Occipital lobe (tissue), 3 donors: Measurements from ENCODE around the gene GAGE12H. TPM values are rescaled to one million over a fixed set of nuclear protein-coding genes. Genes with fewer than 3 reads are reported as not detected.
"Not testable (repeated sequence)": the region's sequence is repeated elsewhere in the genome, so short reads cannot be mapped to it uniquely, and the experiment has no call there.

Source experiments
- DNase-seq: peaks from one replicate; lab custom pipeline; 2025; lab: John Stamatoyannopoulos, UW
- small RNA-seq: library from RNA; depleted of rRNA; stranded (forward); fragments of <200 nt; gene quantifications from one replicate; pipeline ENCODE3, GENCODE V24; 2014
- total RNA-seq: library from RNA; depleted of rRNA; stranded (reverse); fragments of >200 nt; gene quantifications from one replicate; pipeline ENCODE4 v1.2.3, GENCODE V29; 2014

The GAGE12H gene, protein sequence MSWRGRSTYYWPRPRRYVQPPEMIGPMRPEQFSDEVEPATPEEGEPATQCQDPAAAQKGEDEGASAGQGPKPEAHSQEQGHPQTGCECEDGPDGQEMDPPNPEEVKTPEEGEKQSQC
- not detected for total RNA-seq

GRCh38 chrX:49579649-49580048 lies at the start of gene GAGE12H:
Gene GAGE12H (plus strand): TSS chrX:49579949. CDS start chrX:49581104, 1,155 bp downstream.
- not testable (repeated sequence) for DNase-seq

DNA sequence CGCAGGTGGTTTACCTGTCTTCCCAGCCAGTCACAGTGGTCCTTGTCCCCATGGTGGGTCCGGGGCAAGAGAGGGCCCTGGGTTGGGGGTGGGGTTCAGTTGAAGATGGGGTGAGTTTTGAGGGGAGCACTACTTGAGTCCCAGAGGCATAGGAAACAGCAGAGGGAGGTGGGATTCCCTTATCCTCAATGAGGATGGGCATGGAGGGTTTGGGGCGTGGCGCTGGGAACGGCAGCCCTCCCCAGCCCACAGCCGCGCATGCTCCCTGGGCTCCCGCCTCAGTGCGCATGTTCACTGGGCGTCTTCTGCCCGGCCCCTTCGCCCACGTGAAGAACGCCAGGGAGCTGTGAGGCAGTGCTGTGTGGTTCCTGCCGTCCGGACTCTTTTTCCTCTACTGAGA lies 47.9 kb upstream of the GAGE12H start, which contains the start of gene GAGE12C:
Gene GAGE12C, plus strand, starts transcription at position 301 of the 400 bp plus-strand sequence. CDS start 1,155 bp downstream, outside the sequence.
- DNase-seq, result not testable (repeated sequence)

DNA sequence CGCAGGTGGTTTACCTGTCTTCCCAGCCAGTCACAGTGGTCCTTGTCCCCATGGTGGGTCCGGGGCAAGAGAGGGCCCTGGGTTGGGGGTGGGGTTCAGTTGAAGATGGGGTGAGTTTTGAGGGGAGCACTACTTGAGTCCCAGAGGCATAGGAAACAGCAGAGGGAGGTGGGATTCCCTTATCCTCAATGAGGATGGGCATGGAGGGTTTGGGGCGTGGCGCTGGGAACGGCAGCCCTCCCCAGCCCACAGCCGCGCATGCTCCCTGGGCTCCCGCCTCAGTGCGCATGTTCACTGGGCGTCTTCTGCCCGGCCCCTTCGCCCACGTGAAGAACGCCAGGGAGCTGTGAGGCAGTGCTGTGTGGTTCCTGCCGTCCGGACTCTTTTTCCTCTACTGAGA lies 38.3 kb upstream of the GAGE12H start, which contains the start of gene GAGE12D:
Gene GAGE12D, plus strand, starts transcription at position 301 of the 400 bp plus-strand sequence. CDS start 1,155 bp downstream, outside the sequence.
- not testable (repeated sequence) for DNase-seq

DNA sequence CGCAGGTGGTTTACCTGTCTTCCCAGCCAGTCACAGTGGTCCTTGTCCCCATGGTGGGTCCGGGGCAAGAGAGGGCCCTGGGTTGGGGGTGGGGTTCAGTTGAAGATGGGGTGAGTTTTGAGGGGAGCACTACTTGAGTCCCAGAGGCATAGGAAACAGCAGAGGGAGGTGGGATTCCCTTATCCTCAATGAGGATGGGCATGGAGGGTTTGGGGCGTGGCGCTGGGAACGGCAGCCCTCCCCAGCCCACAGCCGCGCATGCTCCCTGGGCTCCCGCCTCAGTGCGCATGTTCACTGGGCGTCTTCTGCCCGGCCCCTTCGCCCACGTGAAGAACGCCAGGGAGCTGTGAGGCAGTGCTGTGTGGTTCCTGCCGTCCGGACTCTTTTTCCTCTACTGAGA lies 28.8 kb upstream of the GAGE12H start, which contains the start of gene GAGE12E:
Gene GAGE12E, plus strand, starts transcription at position 301 of the 400 bp plus-strand sequence. CDS start 1,155 bp downstream, outside the sequence.
- not testable (repeated sequence) for DNase-seq

DNA sequence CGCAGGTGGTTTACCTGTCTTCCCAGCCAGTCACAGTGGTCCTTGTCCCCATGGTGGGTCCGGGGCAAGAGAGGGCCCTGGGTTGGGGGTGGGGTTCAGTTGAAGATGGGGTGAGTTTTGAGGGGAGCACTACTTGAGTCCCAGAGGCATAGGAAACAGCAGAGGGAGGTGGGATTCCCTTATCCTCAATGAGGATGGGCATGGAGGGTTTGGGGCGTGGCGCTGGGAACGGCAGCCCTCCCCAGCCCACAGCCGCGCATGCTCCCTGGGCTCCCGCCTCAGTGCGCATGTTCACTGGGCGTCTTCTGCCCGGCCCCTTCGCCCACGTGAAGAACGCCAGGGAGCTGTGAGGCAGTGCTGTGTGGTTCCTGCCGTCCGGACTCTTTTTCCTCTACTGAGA lies 19.2 kb upstream of the GAGE12H start, which contains the start of gene GAGE12F:
Gene GAGE12F, plus strand, starts transcription at position 301 of the 400 bp plus-strand sequence. CDS start 1,155 bp downstream, outside the sequence.
- not testable (repeated sequence) for DNase-seq

DNA sequence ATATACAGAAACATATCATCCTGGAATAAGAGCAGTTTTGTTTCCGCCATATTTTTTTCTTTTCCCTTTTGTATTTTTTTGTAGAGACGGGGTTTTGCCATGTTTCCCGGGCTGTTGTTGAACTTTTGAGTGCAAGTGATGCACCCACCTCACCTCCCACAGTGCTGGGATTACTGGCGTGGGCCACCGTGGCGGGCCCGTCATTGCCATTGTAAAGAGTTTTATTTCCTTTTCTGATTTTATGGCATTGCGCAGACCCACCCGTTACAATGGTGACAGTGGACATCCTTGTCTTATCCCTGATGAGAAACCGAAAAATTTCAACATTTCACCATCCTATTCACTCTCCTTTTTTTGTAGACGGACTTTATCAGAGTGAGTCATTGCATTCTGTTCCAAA lies 11.0 kb upstream of the GAGE12H start:
- not testable (repeated sequence) for DNase-seq

GRCh38 chrX:49569152-49569551 lies 10.6 kb upstream of the GAGE12H start:
- not testable (repeated sequence) for DNase-seq

DNA sequence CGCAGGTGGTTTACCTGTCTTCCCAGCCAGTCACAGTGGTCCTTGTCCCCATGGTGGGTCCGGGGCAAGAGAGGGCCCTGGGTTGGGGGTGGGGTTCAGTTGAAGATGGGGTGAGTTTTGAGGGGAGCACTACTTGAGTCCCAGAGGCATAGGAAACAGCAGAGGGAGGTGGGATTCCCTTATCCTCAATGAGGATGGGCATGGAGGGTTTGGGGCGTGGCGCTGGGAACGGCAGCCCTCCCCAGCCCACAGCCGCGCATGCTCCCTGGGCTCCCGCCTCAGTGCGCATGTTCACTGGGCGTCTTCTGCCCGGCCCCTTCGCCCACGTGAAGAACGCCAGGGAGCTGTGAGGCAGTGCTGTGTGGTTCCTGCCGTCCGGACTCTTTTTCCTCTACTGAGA lies 9.6 kb upstream of the GAGE12H start, which contains the start of gene GAGE12G:
Gene GAGE12G, plus strand, starts transcription at position 301 of the 400 bp plus-strand sequence. CDS start 1,155 bp downstream, outside the sequence.
- DNase-seq, result not testable (repeated sequence)

DNA sequence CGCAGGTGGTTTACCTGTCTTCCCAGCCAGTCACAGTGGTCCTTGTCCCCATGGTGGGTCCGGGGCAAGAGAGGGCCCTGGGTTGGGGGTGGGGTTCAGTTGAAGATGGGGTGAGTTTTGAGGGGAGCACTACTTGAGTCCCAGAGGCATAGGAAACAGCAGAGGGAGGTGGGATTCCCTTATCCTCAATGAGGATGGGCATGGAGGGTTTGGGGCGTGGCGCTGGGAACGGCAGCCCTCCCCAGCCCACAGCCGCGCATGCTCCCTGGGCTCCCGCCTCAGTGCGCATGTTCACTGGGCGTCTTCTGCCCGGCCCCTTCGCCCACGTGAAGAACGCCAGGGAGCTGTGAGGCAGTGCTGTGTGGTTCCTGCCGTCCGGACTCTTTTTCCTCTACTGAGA lies 9.4 kb downstream of the GAGE12H start, which contains the start of gene GAGE2A:
Gene GAGE2A, plus strand, starts transcription at position 301 of the 400 bp plus-strand sequence. CDS start 1,155 bp downstream, outside the sequence.
- not testable (repeated sequence) for DNase-seq

- DNase-seq, result not testable (repeated sequence)
Measured at GRCh38 chrX:49589769-49590478, 10.2 kb downstream of the GAGE12H start.

DNA sequence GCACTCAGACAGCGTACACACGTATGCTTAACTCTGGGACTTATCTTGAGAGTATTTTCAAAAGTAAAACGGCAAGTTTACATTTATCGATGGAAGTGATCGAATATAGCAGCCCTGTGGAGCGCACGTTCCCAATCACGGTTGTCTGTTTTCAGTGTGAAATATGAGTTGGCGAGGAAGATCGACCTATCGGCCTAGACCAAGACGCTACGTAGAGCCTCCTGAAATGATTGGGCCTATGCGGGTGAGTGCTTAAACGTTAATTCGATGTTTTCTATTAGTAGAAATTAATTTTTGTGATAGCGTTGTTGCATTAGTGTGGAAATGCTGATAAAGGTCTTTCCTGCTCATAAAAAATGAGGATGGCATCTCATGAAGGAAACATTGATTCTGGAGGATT lies 10.7 kb downstream of the GAGE12H start:
- DNase-seq, result not testable (repeated sequence)

DNA sequence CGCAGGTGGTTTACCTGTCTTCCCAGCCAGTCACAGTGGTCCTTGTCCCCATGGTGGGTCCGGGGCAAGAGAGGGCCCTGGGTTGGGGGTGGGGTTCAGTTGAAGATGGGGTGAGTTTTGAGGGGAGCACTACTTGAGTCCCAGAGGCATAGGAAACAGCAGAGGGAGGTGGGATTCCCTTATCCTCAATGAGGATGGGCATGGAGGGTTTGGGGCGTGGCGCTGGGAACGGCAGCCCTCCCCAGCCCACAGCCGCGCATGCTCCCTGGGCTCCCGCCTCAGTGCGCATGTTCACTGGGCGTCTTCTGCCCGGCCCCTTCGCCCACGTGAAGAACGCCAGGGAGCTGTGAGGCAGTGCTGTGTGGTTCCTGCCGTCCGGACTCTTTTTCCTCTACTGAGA lies 19.0 kb downstream of the GAGE12H start, which contains the start of gene GAGE1:
Gene GAGE1, plus strand, starts transcription at position 301 of the 400 bp plus-strand sequence. CDS start 1,155 bp downstream, outside the sequence.
- not testable (repeated sequence) for DNase-seq

GRCh38 chrX:49610718-49611310 lies 31.1 kb downstream of the GAGE12H start:
- DNase-seq, result no peak

DNA sequence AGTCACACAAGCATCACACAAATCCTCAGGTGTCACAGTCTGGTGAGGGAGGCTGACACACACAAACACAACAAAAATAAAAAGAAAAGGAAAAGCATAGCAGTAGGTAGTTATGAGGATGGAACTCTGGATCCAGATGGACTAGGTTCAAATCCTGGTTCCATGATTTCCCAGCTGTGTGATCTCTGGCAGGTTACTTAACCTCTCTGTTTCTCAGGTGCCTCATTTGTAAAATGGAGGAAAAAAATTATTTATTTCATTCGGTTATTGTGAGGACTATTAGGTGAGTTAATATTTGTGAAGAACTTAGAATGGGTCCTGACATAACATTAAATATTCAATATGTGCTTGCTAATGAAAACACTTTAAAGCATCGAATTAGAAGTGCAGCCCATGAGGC lies 38.8 kb downstream of the GAGE12H start:
- no peak for DNase-seq

DNA sequence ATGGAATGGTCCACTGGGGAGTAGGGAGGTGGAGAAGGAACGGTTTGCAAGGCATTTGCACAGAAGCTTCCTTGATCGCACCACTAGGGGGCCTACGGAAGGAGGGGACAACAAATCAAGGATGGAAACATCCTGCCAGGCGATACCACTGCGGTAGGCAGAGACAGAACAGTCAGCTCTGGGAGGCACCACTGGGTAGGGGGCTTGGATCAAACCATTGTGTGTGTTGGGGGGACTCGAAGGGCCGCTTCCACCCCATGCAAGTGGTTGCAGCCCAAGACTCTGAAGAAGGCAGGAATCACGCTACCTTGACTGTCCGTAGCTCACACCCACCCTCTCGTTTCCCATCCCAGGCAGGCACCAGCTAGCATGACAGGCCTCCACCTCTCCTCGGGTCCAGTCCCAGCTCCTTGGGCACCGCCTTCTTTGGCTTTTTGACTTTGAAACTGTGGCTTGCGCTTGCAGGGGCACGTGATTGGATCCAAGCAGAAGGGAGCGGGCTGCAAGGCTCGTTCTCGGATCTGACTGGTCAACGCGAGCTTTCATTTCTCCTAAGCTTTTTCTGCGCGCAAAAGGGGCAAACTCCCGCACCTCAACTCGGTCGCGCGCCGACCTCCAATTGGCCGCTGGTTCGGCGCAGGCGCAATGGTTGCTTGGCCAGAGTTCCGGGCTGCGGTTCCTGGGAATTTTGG lies 47.5 kb downstream of the GAGE12H start:
- DNase-seq, result no peak

Small RNAs within 50 kb of the gene (small RNA-seq; reads per million reads assigned to genes)
- gene GAGE12B, result not detected

Other genes starting within 250 kb of the GAGE12H start
- gene GAGE13, start 248.4 kb upstream of the GAGE12H start, total RNA-seq, result not detected
- not detected for gene GAGE12C, start 47.8 kb upstream of the GAGE12H start, total RNA-seq
- gene GAGE12D, start 38.2 kb upstream of the GAGE12H start, total RNA-seq, result not detected
- gene GAGE12E, start 28.7 kb upstream of the GAGE12H start, total RNA-seq, result not detected
- not detected for gene GAGE12F, start 19.1 kb upstream of the GAGE12H start, total RNA-seq
- not detected for gene GAGE12G, start 9.5 kb upstream of the GAGE12H start, total RNA-seq
- not detected for gene GAGE2A, start 9.5 kb downstream of the GAGE12H start, total RNA-seq
- gene GAGE1, start 19.1 kb downstream of the GAGE12H start, total RNA-seq, result not detected
- gene PAGE1, start 116.0 kb downstream of the GAGE12H start, total RNA-seq, result not detected
- gene PAGE4, start 249.4 kb downstream of the GAGE12H start, total RNA-seq, result not detected